ENCODE measurements around the gene NFKBIE.

Gene NFKBIE

DNA sequence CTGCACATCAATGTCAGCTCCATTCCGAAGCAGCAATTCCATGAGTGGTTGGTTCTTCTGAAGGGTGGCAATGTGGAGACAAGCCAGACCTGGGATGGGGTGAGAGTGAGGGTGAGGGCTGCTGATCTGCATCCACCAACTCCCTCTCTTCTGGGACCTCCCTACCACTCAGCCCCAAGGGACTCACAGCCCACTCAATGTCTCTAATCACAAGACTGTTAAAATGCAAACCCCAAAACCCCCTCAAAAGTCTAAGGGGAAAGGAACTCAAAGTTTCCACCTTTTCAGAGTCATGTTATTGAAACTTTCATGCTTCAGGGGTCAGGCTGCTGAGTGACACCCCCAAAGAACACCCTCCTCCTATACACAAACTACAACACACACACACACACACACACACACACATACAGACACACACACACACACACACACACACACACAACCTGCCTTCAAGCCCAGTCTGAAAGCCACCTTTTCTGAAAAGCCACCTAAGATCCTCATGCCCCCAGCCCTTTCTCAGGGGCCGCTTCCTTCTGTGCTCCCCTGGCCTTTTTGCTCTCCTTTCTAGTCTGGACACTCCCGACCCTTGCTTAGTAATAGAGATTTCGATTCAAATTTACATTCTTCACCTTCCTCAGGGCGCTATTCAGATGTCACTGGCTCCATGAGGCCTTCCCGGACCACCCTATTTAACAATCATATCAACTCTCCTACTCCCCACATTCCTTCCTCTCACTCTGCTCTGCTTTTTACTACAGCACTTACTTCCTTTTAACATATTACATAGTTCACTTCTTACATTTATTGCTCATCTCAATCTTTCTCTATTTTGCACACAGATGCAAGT, 4.7 kb downstream of the NFKBIE start:
- in situ Hi-C loops (cut with HindIII; ENCODE audit: low sequenced_read_pairs): no loop called here

DNA sequence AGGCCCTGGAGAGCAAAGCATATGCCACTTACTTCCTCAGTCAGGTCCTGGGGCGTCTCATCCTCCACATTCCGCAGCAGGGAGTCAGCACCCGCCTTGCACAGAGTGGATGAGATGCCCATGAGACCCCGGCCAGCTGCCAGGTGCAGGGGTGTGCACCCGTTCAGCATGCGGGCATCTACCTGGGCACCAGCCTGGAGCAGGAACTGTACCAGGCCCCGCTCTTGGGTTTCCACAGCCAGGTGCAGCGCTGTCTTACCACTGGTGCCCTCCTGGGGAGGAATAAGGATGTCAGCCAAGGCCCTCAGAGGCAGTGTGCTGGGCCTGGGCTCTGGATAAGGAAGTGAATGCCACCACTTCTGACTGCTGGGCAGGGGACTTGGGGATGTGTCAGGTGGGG, 5.3 kb downstream of the NFKBIE start:
- in situ Hi-C loops (cut with HindIII; ENCODE audit: low sequenced_read_pairs): no loop called here

DNA sequence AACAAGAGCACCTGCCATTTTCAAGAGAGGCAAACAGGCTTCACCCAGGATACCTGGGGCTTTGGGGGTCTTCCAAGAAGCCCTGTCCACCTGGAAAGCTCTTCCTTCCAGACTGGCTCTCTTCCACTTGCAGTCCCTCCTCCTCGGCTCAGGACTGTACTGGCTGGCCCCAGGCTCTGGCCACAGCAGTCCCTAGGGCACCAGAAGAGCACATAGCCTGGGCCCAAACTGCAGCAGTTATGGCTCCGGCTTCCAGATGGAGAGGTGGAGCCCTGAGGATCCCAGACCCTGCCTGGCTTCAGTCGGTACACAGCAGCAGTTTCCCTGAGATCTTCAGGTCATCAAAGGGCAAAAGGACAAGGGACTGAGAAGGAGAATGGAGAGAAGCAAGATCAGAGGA, 6.4 kb downstream of the NFKBIE start:
- in situ Hi-C loops (cut with HindIII; ENCODE audit: low sequenced_read_pairs): loop anchor here (5.0 kb wide), 1 partner anchor 107 kb away; no protein-coding TSS in a partner anchor

DNA sequence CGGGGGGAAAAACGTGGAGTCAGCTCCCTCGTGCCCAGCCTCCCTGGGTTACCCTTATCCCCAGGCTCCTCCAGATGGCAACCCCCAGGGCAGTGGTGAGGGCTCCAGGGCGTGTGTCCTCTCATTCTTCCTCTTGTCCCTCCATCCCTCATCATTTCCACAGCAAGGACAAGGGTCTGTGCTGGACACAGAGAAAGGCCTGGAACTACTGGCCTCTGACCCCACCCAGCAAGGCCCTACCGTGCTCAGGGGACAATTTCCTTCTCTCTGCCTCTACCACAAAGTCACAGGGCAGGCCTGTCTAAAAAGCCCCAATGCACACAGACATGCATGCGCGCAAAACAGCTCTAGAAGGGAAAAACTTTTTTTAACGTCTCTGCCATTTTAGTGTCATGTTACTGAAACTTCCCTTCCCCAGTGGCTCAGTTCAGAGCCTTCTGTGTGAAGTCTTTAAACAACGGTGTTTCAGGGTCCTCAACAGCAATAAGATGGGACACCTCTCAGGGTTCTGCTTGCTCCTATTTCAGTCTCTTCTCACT, 7.0 kb downstream of the NFKBIE start:
- in situ Hi-C loops (cut with HindIII; ENCODE audit: low sequenced_read_pairs): loop anchor here (5.0 kb wide), 1 partner anchor 106 kb away; no protein-coding TSS in a partner anchor

DNA sequence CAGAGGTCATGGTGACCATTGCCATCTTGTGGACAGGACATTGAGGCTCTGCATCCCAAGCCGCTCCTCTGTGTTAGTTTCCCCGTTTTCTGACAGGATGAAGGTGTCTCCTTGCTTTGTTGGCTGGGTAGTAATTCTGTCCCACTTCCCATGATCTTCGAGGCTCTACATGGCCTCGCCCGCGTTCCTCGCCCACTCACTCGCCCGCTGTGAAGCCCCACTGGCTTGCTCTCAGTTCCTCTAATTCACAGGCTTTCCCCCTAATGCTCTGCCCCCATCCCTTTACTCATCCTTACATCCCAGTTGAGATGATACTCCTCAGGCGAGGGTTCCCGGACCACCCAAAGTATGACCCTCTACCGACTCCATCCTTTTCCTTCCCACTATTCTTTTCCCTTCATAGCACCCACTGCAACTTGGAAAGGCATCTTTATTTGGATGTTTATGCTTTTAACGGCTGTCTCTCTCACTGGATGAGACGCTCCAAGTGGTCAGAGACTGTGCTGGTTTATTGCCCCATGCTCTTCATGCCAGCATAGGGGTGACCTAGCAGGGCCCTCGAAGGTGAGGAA, 7.5 kb downstream of the NFKBIE start:
- in situ Hi-C loops (cut with HindIII; ENCODE audit: low sequenced_read_pairs): loop anchor here (5.0 kb wide), 1 partner anchor 106 kb away; no protein-coding TSS in a partner anchor

DNA sequence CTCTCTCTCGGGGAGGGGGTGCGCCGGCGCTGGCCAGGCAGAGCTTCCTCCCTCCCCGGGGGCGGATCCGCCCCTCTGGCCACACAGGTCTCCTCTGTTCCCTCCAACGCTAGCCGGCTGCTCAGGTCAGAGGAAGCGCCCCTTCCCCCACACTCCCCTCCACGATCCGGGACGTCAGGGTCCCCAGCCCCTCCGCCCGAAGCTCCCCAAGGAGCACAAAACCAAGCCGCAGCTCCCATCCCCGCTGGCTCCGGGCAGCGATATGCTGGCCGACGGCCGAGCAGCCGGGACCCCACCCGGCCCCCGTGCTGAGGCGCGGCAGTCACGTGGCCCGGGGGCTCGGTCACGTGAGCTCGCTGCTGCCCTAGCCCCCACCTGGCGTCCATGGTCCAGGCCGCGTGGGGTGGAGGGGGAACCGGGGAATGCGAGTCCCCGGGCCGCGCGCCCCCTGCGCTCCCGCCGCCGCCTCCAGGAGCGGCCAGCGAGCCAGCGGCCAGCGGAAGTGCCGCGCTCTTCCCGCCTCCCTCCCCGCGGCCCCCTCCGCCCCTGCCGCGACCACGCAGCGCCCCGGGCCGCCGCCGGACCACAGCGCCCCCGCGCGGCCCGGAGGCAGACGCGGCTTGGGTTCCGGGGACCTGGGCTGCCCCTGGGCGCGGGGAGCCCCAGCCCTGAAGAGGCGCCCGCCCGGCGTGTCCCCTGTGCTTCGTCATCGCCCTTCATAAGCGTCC, 8.2 kb downstream of the NFKBIE start, which contains the start of gene SLC35B2:
TSS of gene SLC35B2 (minus strand) at position 504 of the 728 bp plus-strand sequence. CDS start at position 386, 118 bp downstream.
- in situ Hi-C loops (cut with HindIII; ENCODE audit: low sequenced_read_pairs): loop anchor here (5.0 kb wide), 1 partner anchor 105 kb away; no protein-coding TSS in a partner anchor

DNA sequence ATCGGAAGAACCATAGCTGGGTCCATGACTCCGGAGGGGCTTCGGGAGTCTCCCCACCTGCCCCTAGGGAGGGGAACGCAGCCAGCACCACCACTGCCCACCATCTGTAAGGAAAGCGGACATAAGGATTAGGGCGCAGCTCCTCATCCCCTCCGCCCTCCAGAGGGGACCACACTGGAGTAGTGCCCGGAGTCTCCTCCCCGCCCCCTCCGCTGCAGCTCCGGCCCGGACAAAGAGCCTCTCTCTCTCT, 8.7 kb downstream of the NFKBIE start:
- in situ Hi-C loops (cut with HindIII; ENCODE audit: low sequenced_read_pairs): loop anchor here (5.0 kb wide), 1 partner anchor 104 kb away; no protein-coding TSS in a partner anchor

DNA sequence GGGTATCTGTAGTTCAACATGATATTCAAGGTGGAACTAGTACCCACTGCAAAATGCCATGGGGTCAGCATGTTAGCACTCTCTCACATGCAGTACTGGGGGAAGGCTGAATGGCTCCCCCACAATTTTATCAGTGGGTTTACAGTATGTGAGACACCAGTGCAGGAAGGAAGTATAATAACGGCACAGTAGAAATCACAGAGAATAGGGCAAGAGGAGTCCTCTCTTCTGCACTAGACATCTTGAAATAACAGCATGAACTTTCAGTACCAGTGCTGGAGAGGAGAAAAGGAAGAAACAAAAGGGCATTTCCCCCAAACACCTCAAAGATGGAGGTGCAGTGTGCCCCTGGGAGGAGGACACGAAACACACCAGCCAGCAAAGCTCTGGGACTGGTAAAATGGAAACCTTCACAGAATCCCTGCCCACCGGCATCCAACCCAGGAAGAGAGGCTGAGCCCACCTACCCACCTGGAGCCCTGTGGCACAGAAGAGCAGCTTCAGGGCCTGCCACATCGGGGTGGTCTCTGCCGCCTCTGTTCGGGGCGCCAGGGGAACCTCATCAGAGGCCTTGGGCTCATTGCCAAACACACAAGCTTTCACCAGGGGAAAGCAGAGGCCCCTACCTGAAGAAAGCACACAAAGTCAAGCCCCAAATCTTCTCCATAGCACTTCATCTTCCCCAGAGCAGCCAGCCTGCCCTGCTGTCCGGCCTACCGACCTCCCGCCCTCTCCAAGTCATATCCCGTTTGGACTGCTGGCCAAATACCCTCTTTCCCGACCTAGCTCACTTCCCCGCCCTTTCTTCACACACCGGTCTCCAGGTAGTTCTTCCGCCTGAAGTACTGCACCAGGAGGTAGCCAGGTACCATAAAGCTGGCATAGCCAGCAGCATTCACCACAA, 9.2 kb downstream of the NFKBIE start:
- in situ Hi-C loops (cut with HindIII; ENCODE audit: low sequenced_read_pairs): loop anchor here (5.0 kb wide), 1 partner anchor 104 kb away; no protein-coding TSS in a partner anchor

DNA sequence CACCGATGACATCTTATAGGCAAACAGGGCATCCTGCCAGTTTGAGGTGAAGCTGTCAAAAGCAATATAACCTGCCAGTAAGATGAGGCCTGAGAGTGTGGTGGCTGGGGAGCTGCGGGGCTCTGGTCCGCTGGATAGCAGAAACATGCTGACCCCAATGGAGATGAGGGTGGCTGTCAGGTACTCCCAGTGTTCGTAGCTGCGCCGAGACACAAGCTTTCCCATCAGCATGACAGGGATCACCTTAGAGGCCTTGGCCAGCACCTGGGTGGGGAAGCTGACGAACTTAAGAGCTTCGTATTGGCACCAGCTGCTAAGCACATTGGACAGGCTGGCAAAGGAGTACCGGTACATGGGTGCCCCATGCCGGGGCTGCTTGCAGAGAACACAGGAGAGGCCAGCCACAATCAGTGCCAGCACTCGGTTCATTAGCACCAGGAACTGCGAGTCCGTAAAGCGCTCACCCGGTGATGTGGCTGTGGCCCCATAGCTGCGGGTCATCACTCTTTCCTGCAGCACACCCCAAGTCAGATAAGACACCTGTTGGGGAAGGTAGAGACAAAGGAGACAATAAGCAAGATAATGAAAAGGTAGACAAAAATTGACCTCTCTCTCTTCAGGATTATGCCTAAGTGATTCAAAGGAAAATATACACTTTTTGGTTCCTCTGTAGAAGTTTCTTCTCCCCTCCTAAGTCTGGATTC, 10.1 kb downstream of the NFKBIE start:
- in situ Hi-C loops (cut with HindIII; ENCODE audit: low sequenced_read_pairs): loop anchor here (5.0 kb wide), 1 partner anchor 103 kb away; no protein-coding TSS in a partner anchor

DNA sequence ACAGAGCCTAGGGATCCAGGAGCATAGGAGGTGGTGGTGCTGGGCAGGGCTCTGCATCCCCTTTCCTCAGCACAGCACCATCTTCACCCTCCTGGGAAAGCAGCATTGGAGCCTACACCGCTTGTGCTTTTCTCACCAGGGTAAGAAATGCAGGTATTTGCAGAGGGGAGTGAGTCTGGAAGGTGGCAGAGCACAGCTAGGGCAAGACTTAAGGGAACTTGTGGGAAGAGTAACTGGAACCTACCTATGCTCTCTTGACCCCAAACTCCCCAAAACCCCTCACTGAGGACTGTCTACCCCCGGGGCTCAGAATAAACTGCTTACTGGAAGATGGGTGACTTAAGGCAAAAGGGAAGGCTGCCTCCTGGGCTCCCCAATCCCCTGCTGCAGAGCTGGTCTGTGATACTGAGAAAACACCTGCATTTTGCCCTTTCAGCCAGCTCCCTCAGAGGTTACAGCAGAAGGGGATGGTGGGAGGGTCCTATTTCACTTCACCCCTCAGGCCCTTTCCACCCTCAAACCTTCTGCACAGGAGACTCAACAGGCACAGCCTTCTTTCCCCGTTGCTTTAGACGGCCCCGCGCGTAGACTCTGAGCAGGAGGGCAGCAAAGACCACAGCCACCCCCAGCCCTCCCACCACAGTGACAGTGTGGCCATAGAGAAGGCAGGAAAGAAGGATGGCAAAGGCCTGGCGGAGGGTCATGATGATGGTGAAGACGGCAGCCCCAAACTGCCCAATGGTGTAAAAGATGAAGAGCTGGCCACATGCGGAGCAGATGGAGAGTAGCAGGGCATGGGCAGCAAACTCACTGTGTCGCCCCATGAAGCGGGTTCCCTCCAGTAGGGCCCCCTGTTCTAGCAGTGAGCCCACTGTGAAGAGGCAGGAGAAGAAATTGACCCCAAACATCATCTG, 10.9 kb downstream of the NFKBIE start:
- in situ Hi-C loops (cut with HindIII; ENCODE audit: low sequenced_read_pairs): loop anchor here (5.0 kb wide), 1 partner anchor 102 kb away; no protein-coding TSS in a partner anchor

DNA sequence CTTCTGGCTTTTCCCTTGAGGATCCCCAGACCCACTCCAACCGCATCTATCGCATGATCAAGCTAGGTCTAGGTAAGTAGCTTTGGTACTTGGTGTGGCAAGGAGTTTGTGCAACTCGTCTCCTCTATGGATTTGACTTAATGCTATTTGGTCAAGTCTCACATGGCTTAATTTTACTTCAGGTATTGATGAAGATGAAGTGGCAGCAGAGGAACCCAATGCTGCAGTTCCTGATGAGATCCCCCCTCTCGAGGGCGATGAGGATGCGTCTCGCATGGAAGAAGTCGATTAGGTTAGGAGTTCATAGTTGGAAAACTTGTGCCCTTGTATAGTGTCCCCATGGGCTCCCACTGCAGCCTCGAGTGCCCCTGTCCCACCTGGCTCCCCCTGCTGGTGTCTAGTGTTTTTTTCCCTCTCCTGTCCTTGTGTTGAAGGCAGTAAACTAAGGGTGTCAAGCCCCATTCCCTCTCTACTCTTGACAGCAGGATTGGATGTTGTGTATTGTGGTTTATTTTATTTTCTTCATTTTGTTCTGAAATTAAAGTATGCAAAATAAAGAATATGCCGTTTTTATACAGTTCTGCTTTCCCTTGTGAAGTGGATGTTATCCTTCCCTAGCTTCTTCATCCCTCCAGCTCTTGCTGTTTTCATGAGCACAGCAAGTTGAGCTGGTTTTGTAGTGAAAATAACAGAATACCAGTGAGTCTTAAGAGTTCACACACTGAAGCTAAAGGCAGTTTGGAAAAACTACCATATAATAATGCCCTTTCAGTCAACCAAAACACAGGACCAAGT, 11.8 kb downstream of the NFKBIE start:
- in situ Hi-C loops (cut with HindIII; ENCODE audit: low sequenced_read_pairs): no loop called here

DNA sequence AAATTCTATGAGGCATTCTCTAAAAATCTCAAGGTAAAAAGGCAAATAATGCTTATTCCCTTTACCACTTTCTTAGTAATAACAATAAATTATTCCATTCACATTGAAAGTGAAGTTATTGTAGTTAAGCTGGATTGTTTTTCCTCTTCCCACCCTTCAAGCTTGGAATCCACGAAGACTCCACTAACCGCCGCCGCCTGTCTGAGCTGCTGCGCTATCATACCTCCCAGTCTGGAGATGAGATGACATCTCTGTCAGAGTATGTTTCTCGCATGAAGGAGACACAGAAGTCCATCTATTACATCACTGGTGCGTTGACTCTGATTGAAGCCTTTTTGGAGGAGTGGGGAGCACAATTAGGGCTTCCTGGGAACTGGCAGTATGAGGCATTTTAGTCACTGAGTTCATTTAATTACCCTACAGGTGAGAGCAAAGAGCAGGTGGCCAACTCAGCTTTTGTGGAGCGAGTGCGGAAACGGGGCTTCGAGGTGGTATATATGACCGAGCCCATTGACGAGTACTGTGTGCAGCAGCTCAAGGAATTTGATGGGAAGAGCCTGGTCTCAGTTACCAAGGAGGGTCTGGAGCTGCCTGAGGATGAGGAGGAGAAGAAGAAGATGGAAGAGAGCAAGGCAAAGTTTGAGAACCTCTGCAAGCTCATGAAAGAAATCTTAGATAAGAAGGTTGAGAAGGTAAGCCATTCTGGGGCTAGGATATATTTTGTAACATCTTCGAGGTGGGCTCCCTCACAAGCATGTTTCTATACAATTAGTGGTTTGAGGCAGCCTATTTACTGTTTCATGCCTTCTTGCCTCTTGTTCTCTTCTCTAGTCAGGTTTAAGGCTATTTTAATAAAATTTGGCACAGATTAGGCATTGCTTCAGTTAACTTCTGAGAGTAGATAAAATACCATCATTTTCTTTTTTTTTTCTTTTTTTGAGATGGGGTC, 13.5 kb downstream of the NFKBIE start:
- in situ Hi-C loops (cut with HindIII; ENCODE audit: low sequenced_read_pairs): no loop called here

DNA sequence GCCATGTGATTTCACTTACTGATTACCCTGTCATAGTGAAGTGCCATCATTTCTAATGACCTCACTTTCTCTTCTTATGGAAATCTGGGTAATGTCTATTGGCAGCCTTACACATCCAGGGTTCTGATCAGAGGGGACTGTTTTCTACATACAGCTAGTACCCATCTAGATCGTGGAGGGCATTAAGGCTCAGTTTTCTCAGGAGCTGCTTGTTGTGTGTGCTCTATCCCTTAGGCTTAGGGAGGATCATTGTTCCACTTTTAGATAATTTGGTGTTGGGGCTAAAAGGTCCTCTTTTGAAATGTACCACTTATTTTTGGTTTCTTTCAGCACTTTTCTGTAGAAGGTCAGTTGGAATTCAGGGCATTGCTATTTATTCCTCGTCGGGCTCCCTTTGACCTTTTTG, 14.6 kb downstream of the NFKBIE start:
- in situ Hi-C loops (cut with HindIII; ENCODE audit: low sequenced_read_pairs): no loop called here

DNA sequence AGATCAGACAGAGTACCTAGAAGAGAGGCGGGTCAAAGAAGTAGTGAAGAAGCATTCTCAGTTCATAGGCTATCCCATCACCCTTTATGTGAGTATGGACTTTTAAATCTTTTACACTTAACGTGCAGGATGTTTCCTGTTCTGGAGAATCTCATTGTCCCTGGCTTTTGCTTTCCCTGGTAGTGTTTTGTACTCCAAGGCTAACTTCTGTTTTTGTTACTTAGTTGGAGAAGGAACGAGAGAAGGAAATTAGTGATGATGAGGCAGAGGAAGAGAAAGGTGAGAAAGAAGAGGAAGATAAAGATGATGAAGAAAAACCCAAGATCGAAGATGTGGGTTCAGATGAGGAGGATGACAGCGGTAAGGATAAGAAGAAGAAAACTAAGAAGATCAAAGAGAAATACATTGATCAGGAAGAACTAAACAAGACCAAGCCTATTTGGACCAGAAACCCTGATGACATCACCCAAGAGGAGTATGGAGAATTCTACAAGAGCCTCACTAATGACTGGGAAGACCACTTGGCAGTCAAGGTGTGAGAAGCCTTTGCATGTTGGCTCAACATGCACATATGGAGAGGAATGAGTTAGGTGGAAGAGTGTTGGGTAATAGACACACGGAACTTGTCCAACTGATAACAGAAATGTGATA, 15.2 kb downstream of the NFKBIE start:
- in situ Hi-C loops (cut with HindIII; ENCODE audit: low sequenced_read_pairs): no loop called here

DNA sequence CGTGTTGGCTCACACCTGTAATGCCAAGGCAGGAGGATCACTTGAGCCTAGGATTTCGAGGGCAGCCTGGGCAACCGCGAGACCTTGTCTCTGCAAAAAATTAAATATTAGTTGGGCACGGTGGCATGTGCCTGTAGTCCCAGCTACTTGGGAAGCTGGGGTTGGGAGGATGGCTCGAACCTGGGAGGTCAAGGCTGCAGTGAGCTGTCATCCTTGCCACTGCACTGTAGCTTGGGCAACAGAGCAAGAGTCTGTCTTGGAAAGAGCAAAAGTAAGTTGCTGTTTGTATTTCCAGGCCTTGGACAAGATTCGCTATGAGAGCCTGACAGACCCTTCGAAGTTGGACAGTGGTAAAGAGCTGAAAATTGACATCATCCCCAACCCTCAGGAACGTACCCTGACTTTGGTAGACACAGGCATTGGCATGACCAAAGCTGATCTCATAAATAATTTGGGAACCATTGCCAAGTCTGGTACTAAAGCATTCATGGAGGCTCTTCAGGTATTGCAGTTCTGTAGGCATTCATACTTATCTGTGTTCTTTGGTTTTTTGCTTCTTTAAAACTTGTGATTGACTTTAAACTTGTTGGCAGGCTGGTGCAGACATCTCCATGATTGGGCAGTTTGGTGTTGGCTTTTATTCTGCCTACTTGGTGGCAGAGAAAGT, 16.1 kb downstream of the NFKBIE start:
- in situ Hi-C loops (cut with HindIII; ENCODE audit: low sequenced_read_pairs): no loop called here

DNA sequence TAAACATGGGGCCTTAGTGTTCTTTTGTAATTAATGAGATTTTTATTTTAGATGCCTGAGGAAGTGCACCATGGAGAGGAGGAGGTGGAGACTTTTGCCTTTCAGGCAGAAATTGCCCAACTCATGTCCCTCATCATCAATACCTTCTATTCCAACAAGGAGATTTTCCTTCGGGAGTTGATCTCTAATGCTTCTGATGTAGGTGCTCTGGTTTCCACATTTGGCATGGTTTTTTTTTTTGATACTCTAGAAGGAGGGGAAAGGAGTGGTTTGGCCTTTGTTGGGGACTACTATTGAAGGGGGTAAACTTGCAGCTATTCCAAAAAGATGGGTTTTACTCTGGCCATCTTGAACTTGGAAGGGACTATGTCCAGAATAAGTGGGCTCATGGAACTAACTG, 16.8 kb downstream of the NFKBIE start:
- in situ Hi-C loops (cut with HindIII; ENCODE audit: low sequenced_read_pairs): no loop called here

All from endothelial cell of hepatic sinusoid (primary cell).